GM19099 (cell line): Measurements from ENCODE around the gene UTS2R.

Experiments used
- POLR2A ChIP-seq: IDR thresholded peaks from 3 replicates; pipeline ENCODE4 v1.6.1; 2011; ENCODE audit warnings: low read depth; ENCODE audit not compliant: insufficient read length; ENCODE audit errors: extremely low read depth

The UTS2R gene

DNA sequence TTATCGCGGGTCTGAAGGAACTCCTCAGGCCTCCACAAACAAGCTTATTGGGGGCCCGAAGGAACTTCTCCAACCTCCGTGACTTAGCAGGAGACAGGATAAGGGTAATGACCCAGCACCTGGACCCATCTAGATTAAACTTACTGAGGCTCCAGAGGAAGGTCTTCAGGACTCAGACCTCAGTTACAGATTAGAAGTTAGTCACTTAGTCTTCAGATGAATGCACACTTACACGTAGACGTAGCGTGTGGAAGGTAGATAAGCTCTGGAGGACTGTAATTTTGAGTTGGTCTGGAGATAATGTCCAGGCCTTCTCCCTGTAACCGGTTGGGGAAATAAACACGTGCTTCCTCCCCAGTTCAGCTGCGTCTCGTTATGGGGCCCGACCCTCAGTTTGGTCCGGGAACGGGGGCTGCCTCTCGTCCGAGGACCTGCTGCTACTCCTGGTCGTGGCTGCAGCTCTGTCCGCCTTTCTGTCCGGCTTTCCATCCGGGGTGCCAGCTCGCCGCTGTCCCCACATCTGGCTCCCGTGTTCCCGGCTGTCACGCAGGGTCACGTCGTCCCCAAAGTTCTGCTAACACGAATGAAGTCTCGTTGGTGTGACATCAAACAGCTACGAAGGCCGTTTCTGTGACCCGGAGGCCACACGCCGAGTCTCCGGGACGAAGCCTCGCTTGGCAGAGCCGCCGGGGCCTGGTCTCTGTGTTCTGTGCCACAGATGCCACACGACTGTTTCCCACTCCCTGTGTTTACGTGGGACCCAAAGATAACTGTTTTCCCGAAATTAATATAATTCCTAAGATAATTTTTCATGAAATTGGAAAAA is 26.2 kb upstream of the UTS2R start:
- no peak for TF ChIP-seq POLR2A

DNA sequence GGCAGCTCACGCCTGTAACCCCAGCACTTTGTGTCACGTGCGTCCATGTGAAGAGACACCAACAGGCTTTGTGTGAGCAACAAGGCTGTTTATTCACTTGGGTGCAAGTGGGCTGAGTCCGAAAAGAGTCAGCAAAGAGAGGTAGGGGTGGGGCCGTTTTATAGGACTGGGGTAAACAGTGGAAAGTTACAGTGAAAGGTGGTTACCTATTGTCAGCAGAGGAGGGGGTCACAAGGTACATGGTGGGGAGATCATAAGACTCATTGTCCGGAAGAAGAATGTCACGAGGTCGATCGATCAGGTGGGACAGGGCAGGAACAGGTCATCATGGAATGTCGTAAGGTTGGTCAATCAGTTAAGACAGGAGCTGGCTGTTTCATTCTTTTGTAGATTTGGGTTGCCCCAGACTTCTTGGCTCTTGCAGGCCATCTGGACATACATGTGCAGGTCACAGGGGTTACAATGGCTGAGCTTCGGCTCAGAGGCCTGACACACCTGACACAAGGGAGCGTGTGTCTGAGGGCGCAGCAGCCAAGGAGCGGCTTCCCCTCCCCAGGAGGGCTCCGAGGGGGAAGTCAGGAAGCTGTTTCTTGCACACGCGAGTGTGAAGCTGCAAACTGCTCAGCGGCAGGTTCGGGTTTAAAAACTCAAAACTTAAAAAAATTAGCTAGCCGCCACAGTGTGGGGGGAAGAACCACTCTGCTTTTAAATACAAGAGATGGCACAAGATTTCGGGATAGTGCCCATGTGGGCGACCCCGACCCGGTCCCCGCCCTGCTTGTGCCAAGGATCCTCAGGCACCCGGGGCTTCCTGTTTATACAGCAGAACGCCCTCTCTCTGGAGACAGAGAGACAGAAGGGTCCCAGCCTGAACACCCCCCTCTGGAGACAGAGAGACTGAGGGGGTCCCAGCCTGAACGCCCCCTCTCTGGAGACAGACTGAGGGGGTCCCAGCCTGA is 24.9 kb upstream of the UTS2R start:
- TF ChIP-seq POLR2A: no peak

DNA sequence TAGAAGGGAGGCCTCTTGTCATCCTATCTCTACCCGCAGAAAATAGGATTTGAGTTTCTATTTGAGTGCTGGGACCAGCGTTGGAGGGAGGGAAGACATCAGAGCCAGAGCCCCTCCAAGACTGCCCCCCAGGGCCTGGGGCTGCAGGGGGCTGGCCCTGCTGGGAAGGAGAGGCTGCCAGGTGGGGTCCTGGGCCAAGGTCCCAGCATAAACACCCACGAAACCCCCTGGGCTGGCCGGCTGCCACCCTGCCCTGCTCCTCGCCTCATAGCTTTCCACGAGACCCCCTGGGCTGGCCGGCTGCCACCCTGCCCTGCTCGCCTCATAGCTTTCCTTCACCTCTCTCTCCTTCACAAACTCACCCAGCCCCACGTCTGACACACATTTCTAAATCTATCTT is 23.1 kb upstream of the UTS2R start:
- TF ChIP-seq POLR2A: no peak

DNA sequence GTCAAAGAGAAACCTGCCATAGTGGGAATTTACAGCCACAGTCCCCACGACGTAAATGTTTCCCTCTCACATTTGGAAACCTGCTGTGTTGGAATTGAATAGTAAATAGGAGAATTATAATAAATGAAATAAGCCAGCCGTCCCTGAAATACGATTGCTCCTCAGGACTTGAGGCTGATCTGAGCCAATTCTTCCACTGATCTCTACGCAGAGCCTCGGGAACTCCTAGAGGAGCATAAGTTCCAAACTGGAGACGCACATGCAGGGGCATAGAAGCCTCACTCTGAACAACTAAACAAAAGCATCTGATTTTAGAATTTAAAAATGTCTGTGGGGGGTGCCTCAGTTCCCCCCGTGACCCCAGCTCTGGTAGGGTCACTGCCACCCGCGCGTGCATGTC is 22.7 kb upstream of the UTS2R start:
- TF ChIP-seq POLR2A: no peak

DNA sequence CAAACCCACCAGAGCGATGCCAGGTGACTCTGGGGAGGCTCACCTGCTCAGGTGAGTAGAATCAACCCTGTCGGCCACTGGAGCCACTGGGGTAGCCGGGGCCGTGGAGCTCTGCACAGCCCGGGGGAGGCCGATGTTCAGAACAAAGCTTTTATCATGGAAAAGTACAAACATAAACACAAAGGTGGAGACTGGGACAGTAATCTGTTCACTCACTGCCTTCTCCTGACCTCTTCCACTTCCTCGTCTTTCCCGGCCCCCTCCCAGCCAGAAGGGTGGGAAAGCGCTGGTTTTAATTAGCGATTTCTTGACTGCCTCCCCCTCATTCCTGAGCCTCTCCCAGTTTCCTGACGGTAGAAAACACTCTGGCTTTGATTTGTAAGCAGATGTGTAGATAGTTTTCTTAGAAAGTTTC is 22.3 kb upstream of the UTS2R start:
- TF ChIP-seq POLR2A: no peak

DNA sequence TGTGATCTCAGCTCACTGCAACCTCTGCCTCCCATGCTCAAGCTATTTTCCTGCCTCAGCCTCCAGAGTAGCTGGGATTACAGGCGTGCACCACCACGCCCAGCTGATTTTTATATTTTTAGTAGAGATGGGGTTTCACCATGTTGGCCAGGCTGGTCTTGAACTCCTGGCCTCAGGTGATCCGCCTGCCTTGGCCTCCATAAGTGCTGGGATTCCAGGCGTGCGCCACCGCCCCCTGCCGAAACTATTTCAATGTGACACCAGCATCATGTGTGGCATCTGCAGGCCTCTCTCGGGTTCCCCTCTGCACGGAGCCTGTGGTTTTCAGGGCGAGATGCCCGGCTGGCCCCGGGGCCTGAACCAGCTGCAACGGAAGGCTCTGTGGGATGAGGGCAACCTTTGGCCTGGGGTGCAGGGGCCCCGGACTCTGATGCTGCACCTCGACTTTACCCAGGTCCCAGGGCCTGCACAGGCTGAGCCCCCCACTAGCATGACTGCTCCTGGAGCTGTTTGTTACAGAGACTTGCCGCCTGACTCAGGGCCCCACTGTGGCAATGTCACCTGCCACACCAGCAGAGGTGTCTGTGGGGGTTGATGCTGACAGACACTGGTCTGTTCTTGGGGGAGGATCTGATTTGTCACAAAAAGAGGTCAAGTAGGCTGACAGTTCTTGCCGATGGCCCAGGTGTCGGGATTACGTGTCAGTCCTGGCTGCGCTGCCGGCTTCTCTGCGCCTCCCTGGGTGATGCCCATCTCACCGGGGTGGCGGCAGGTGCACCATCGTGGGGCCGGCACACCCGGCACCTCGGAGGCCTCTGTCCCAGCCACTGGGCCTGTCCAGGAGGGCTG is 21.2 kb upstream of the UTS2R start:
- TF ChIP-seq POLR2A: no peak

DNA sequence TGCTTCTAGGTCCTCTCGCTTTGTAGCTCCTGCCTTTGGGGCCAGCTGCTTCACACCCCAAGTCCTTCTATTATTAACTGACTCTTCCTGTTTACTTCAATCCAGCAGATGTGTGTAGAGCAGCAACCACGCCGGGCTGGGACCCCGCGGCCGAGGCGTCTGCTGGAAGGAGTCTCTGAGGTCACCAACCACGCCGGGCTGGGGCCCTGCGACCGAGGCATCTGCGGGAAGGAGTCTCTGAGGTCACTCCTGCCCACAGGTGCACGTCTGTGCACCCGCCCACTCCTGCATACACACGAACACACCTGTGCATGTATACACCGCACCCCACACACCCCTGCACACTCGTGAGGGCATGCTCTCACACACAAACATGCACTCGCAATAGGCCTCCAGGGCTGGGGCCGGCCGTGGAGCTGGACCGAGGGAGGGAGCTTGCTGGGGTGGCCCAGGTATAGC is 20.3 kb upstream of the UTS2R start:
- no peak for TF ChIP-seq POLR2A

DNA sequence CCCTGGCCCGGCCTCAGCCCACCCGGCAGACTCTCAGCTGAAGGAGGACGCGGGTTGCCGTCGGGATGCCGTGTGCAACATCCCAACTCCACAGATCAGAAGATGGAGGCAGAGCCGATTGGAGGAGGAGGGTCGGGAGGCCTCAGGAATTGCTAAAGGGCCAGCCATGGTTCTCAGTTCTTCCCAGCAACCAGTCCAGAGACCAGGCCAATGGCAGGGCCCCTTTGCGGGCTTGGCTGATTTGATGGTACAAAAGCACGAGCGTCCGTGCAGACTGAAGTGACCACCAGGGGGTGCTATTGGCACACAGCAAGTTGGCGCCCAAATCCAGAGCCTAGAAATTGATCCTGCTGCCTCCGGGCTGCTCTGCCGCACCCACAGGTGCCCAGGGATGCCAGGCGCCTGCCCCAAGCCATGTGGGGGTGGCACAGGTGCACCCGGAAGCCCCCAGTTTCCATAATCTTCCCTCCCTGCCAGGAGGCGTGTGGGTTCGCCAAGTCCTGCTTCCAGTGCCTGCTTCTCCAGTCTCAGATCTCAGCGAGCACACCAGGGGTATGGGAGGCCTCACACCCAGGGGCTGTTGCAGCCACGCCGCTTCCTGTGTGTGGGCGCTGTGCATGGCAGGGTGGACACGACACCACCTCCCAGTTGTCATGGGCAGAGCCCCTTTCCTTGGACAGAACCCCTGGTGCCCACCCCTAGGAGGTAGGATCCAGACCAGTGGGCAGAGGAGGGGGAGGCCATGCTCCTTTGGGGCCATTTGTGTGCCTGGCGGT is 19.7 kb upstream of the UTS2R start:
- no peak for TF ChIP-seq POLR2A

DNA sequence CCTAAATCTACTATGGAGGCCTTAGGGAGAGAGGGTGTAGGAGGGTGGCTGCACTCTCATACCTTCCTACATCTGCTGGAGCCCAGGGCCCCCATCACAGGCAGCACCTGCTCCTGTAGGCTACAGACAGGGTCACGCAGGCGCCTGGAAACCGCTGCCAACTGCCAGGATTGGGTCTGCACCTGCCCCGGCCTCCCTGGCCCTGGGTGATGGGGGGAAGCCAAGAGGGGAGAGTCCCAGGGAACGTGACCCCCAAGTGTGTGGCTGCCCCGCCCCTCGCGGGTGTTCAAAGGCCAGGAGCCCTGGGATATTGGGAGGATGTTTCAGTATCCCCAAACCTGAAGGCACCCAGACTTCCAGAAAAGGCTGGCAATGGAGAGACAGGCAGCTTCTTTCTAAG is 18.1 kb upstream of the UTS2R start:
- TF ChIP-seq POLR2A: no peak

DNA sequence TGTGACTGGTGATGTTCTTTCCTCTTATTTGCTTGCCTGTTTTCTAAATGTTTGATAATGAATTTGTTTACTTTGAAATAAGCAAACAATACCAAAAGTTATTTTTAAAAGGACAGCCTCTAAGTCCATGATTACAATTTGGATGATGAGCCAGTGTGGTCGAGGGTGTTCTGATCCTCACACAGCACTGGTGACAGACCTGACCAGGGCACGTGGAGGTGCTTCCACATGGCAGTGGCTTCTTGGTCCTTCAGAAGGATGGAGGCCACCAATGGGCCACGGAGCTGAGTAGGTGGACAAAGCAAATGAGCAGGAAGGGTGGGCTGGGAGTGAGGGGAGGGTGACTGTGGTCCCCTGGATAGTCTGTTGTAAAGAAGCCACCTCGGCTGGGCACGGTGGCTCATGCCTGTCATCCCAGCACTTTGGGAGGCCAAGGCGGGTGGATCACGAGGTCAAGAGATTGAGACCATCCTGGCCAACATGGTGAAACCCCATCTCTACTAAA is 16.7 kb upstream of the UTS2R start:
- no peak for TF ChIP-seq POLR2A

DNA sequence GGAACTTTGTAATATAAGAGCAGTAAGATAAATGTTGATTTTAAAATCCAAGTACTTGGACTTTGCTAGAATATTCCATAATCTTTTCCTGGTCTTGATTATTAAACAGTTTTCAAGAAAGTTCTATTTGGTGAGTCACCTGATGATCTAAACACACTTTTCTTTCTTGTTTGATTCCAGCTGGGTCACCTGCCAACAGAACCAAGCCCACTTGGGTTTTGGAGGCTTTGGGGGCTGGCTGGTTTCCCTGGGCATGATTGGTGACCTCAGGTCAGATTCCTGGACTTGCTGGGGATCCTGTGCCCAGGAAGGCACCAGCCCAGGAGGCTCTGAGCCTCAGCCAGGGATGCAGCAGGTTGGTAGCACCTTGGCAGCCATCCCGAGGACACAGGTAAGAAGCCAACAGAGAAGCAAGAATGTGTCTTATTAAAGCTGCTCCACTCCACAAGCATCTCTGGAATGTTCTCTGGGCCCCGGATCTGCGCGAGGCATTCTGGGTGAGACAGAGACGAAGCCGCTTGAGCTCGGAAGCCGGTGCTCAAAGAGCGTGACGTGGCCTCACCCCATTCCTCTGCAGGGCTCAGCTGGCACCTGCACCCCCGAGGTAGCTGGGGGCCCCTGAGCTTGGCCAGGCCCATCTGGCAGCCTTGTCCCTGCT is 15.7 kb upstream of the UTS2R start:
- TF ChIP-seq POLR2A: no peak

DNA sequence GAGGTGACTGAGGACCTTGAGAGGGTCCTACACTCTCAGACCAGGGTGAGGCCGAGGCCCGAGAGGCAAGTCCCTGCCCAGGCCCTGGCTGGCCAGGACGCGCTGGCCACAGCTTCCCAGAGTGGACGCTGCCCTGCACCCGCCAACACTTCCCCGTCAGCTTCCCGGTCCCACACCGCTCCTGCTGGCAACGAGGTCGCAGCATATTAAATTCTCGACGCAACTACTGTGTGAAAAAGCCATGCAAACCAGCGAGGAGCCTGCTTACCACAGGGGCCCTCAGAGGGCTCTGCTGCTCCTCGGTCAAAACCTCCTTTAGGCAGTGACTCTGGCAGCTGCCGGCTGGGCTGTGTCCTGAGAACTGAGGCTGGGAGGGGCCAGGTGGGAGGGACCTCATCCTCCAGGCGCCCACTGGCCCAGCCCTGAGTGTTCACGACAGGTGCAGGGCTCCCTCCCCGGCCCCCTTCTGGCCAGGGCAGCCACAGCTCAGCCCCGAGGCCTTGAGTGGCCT is 14.7 kb upstream of the UTS2R start:
- no peak for TF ChIP-seq POLR2A

DNA sequence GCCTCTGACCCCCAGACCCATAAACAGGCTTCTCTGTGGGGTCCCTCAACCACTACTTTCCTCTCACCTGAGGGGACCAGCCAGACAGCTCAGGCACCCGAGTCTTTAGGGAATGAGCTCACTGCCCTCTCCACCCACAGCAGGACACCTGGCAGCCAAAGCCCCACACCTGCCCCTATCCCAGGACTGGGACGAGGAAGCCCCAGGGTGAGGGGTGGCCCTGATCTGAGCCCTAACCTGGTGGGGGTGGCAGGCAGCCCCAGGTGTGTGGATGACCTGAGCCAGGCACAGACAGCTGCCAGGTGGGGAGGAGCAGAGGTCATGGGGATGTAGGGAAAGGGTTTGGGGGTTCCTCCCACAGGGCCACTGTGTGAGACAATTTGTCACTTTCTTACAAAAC is 14.2 kb upstream of the UTS2R start:
- no peak for TF ChIP-seq POLR2A
